Measurements from ENCODE around the gene PEF1.

- TF ChIP-seq CTCF (IDR thresholded peaks at IDR 0.05; ENCODE audit: control extremely low read depth in 1 of 3, insufficient read depth in 1 of 3, low read depth in 1 of 3, low read length in 3 of 3) (no peak), NRF1 (IDR thresholded peaks at IDR 0.05; ENCODE audit: low read depth, low read length) (no peak)
Measured at GRCh38 chr1:31584869-31585735, 59.6 kb downstream of the PEF1 start.
